ENCODE data around the gene POGZ.

DNA sequence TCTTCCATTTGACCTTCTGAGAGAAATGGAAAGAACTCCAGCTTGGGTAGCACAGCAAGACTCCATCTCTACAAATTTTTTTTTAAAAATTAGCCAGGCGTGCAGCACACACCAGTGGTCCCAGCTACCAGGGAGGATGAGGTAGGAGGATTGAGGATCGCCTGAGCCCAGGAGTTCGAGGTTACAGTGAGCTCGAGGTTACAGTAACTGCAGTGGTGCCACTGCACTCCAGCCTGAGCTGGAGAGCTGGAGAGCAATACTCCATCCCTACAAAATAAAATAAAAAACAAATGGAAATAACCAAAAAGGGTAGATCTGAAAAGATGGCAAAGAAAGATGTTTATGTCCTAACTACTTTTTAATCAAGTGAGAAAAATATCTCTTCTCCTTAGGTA lies 14.5 kb downstream of the POGZ start:
- TF ChIP-seq GATA3 (IDR thresholded peaks at IDR 0.05; ENCODE audit: low read depth, low read length) (no peak), GATA2 (IDR thresholded peaks at IDR 0.05; ENCODE audit: low read depth, low read length) (no peak)
